ENCODE measurements around the gene KLHL8.

Gene KLHL8

GRCh38 chr4:87141428-87141827 is 79.0 kb downstream of the KLHL8 start:
- TF ChIP-seq CTCF (IDR thresholded peaks at IDR 0.05; ENCODE audit: borderline replicate concordance, control extremely low read depth, extremely low read depth, insufficient read depth, missing control alignments), result no peak
- DNase-seq (ENCODE audit: low spot score), result no peak
- in situ Hi-C loops (cut with MboI; ENCODE audit: low sequenced_read_pairs, unreplicated experiment), result no loop called here

- TF ChIP-seq CTCF (IDR thresholded peaks at IDR 0.05; ENCODE audit: borderline replicate concordance, control extremely low read depth, extremely low read depth, insufficient read depth, missing control alignments), result no peak
- no peak for DNase-seq (ENCODE audit: low spot score)
- in situ Hi-C loops (cut with MboI; ENCODE audit: low sequenced_read_pairs, unreplicated experiment), result no loop called here
Measured at GRCh38 chr4:87134122-87134521, 86.3 kb downstream of the KLHL8 start.

- no peak for TF ChIP-seq CTCF (IDR thresholded peaks at IDR 0.05; ENCODE audit: borderline replicate concordance, control extremely low read depth, extremely low read depth, insufficient read depth, missing control alignments)
- DNase-seq (ENCODE audit: low spot score), result no peak
- in situ Hi-C loops (cut with MboI; ENCODE audit: low sequenced_read_pairs, unreplicated experiment), result no loop called here
Measured at GRCh38 chr4:87133183-87133582, 87.2 kb downstream of the KLHL8 start.

- DNase-seq (ENCODE audit: low spot score), result no peak
- in situ Hi-C loops (cut with MboI; ENCODE audit: low sequenced_read_pairs, unreplicated experiment), result no loop called here
- TF ChIP-seq CTCF (IDR thresholded peaks at IDR 0.05; ENCODE audit: borderline replicate concordance, control extremely low read depth, extremely low read depth, insufficient read depth, missing control alignments), result no peak
Measured at GRCh38 chr4:87132035-87132434, 88.4 kb downstream of the KLHL8 start.

- in situ Hi-C loops (cut with MboI; ENCODE audit: low sequenced_read_pairs, unreplicated experiment), result no loop called here
- TF ChIP-seq CTCF (IDR thresholded peaks at IDR 0.05; ENCODE audit: borderline replicate concordance, control extremely low read depth, extremely low read depth, insufficient read depth, missing control alignments), result peak; percentile 0
- no peak for DNase-seq (ENCODE audit: low spot score)
Measured at GRCh38 chr4:87130985-87131703, 89.3 kb downstream of the KLHL8 start.

- no peak for DNase-seq (ENCODE audit: low spot score)
- in situ Hi-C loops (cut with MboI; ENCODE audit: low sequenced_read_pairs, unreplicated experiment), result no loop called here
- TF ChIP-seq CTCF (IDR thresholded peaks at IDR 0.05; ENCODE audit: borderline replicate concordance, control extremely low read depth, extremely low read depth, insufficient read depth, missing control alignments), result no peak
Measured at GRCh38 chr4:87129681-87130080, 90.7 kb downstream of the KLHL8 start.
